ENCODE results near the gene UPK1B.
"Not testable (repeated sequence)": the region's sequence is repeated elsewhere in the genome, so short reads cannot be mapped to it uniquely, and the experiment has no call there.

The UPK1B gene

DNA sequence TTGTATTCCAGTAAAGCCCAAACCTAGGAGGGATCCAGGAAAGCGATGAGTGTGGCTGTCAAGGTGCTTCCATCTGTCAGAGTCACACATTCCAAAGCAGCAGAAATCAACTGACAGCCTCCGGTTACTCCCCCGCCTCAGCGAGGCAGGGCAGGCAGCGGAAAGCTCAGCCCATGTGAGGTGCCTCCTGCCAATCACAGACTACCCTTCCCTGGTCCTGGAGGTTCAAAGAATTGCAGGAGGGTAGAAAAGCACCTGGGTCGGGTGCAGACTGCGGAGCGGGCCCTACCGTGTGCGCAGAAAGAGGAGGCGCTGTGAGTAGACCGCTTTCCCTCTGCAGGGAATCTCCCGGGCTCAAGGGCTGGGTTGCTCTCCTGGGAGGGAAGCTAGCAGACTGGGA, at the start of gene UPK1B:
UPK1B (plus strand) TSS at position 274 of the 400 bp plus-strand sequence. CDS start 13,144 bp downstream, outside the sequence.
- no peak for DNase-seq

- no peak for DNase-seq
Observed at GRCh38 chr3:119125342-119125741, 48.1 kb upstream of the UPK1B start.

DNA sequence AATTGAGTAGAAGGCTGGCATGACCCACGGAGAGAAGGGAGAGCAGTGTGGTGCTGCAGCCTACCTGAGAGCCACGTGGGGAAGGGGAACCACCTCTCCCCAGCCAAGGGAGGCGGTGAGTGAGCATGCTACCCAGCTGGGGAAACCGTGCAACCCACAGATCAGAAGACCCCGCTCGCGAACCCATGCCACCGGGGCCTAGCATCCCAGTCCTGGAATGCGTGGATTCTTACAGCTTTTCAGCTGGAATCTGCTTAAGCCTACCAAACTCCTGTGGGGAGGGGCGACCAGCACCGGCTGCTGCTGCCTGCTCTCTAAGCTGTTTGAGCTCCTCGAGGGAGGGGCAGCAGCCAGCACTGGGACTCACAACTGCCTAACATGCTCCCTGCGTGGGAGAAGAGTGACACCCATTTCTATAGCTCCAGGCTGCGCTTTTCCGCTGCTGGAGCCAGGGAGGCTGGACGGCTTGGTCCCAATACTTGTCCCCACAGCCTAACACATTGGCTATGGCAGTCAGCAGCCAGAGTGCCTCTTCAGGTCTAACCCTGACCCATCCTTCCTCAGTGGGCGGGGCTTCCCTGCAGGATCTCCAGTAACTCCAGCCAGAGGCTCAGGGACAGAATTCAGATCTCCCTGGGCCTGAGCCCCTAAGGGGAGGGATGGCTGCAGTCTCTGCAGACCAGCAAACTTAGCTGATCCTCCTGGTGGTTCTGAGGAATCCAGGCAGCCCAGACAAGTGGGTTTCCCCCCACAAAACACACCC, 47.5 kb upstream of the UPK1B start:
- DNase-seq = no peak

DNA sequence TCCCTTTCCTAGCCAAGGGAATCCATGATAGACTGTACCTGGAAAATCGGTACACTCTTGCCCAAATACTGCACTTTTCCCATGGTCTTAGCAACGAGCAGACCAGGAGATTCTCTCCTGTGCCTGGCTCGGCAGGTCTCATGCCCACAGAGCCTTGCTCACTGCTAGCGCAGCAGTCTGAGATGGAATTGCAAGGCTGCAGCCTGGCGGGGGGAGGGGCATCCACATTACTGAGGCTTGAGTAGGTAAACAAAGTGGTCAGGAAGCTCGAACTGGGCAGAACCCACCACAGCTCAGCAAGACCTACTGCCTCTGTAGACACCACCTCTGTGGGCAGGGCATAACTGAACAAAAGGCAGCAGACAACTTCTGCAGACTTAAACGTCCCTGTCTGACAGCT, 43.1 kb upstream of the UPK1B start:
- DNase-seq = not testable (repeated sequence)

DNA sequence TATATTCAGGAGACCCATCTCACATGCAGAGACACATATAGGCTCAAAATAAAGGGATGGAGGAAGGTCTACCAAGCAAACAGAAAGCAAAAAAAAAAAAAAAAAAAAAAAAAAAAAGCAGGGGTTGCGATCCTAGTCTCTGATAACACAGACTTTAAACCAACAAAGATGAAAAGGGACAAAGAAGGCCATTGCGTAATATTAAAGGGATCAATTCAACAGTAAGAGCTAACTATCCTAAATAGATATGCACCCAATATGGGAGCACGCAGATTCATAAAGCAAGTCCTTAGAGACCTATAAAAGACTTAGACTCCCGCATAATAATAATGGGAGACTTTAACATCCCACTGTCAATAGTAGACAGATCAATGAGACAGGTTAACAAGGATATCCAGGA, 41.1 kb upstream of the UPK1B start:
- not testable (repeated sequence) for DNase-seq

- not testable (repeated sequence) for DNase-seq
Observed at GRCh38 chr3:119139360-119139759, 34.0 kb upstream of the UPK1B start.

DNA sequence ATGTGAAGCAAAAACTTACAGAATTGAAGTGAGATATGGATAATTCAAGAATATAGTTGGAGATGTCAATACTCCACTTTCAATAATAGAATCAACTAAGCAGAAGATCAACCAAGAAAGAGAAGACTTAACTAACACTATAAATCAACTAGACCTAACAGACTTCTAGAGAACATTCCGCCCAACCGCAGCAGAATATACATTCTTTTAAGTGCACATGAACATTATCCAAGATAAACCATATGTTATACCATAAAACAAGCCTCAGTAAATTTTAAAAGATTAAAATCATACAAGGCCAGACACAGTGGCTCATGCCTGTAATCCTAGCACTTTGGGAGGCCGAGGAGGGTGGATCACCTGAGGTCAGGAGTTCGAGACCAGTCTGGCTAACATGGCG, 32.9 kb upstream of the UPK1B start:
- DNase-seq = no peak

- no peak for DNase-seq
Observed at GRCh38 chr3:119145128-119145499, 28.3 kb upstream of the UPK1B start.

- DNase-seq = peak; percentile 84
Observed at GRCh38 chr3:119145500-119146167, 27.8 kb upstream of the UPK1B start, which contains the start of gene TEX55. TEX55 (plus strand) TSS chr3:119146165; CDS start chr3:119146190, 25 bp downstream.

DNA sequence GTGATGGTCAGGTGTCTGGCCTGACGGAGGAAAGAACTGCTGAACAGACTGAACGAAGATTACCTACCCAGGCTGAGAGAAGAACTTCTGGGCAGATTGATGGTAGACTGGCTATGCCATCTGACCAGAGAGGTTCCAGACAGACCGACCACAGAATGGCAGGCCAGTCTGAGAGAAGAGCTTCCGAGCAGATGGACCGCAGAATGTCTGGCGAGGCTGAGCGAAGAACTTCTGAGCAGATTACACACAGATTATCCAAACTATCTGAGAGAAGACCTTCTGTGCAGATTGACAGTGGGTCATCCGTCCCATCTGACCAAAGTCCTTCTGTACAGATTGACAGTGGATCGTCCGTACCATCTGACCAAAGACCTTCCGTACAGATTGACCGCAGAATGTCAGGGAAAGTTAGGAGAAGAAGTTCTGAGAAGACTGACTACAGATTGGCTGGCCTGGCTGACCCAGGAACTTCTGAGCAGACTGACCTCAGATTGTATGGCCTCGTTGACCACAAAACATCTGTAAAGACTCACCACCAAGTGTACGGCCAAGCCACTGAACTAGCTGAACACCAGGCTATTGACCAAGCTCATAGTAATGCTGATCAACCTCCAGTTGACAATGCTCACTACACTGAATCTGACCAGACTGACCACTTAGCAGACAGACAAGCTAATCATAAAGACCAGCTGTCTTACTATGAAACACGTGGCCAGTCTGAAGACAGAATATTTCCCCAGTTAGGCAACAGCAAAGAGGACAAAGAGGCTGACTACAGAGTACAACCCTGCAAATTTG, 26.6 kb upstream of the UPK1B start:
- no peak for DNase-seq

- DNase-seq = no peak
Observed at GRCh38 chr3:119147494-119147893, 25.9 kb upstream of the UPK1B start.

GRCh38 chr3:119148493-119149180, 24.8 kb upstream of the UPK1B start:
- DNase-seq = no peak

DNA sequence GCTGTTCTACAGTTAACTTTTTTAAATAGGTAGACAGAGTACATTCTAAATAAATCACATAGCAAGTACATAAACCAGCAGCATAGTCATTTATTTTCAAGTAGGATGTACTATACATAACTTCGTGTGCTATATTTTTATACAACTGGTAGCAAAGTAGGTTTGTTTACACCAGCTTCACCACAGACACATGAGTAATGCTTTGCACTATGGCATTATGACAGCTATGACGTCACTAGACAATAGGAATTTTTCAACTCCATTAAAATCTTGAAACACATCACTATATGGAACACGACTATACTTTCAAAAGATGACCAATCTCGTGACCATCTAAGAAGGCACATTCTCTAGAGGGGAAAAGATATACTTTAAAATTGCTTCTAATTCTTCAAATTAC, 23.9 kb upstream of the UPK1B start:
- no peak for DNase-seq

DNA sequence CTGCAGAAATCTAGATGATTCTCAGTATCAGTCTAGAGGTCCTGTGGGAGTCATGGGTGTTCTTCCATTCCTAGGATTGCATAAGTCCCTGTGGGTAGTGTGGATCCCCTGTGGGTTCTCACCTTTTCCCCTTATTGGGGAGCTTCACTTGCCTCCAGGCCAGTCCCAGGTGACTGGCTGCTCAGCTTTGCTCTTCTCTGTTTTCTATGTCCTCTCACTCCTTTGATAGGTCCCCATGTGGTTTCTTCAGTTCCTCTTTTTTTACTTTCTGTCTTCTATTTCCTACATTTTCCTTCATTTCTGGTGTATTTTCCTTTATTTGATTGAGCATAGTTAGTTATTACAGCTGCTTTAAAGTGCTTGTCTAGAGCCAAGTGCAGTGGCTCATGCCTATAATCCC, 16.5 kb upstream of the UPK1B start:
- no peak for DNase-seq

DNA sequence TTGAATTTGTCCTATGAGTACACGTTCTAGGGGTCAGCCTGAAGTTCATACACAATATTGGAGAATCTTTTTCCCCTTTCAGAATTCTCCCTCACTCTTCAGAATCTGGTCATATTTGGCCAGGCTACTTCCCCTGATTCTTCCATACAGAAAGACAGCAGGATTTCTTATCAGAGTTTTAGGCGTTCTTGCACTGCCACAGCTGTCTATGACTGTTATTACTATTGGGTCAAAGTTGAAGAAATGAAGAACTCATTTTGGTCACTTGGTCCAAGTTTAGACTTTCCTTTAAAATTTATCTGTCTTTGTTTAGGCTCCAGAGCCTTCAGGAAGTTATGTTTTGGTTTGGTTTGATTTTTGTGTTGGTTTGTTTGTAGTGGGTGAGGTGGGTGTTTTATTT, 15.4 kb upstream of the UPK1B start:
- no peak for DNase-seq

DNA sequence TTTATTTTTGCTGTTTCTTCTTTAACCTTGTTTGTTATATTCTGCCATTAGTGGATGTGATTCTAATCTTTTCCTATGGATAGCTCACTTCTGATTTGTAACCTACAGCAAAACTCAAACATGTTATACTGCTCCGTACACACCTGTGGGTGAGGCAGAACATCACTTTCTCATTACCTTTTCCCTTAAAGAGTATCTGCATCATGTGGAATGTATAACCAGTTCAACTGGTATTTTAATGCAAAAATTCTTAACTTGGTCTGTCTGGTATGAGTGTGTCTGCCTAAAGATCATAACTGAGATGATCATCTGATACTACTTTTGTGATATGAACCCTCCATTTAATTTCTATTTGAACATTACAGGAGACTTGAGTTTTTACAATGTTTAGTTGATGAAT, 13.0 kb upstream of the UPK1B start:
- no peak for DNase-seq

- DNase-seq = no peak
Observed at GRCh38 chr3:119160815-119161214, 12.6 kb upstream of the UPK1B start.

GRCh38 chr3:119161240-119161639, 12.2 kb upstream of the UPK1B start:
- DNase-seq = peak; percentile 24

DNA sequence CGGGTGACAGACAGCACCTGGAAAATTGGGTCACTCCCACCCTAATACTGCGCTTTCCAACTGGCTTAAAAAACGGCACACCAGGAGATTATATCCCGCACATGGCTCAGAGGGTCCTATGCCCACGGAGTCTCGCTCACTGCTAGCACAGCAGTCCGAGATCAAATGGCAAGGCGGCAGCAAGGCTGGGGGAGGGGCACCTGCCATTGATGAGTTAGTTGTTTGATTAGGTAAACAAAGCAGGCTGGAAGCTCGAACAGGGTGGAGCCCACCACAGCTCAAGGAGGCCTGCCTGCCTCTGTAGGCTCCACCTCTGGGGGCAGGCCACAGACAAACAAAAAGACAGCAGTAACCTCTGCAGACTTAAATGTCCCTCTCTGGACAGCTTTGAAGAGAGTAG, 8.7 kb upstream of the UPK1B start:
- not testable (repeated sequence) for DNase-seq

GRCh38 chr3:119170821-119171220, 2.6 kb upstream of the UPK1B start:
- no peak for DNase-seq

DNA sequence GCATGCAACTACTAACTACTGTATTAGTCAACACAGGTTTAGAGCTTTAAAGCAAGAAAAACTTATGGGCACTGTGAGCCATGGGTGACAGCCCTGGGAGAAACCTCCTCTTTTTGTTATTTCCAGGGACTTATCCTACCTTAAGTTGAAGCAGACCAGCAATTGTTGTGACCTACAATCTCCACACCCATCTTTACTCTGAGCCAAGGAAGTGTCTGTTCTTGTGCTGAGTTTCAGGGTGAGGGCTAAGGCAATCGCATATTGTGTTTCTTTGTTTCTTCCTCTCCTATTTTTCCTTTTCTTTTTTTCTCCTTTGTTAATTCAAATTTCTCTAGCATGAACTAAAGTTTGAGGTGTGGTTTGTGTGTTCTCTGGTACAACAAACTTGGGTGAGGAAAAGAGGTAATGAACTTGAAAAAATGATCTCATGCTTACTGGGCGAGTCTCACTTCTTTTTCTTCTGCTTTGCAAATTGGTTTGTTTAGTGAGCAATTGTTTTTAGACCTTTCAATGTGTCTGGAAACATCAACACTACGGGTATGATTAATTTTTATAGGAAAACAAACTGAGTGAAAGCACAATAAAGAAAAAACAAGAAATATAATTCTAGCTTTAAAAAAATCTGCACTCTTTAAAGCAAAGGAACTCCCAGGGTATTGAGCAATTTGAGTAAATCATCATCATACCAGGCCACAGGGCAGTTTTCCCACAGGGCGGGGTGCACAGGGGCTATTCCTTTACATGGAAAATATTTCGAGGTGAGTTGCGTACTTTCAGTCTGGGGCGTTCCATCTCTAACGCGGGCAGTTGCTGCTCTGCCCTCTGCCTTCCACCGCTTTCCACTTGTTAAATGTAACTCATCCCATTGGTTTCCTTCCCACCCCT, 2.7 kb downstream of the UPK1B start:
- no peak for DNase-seq

DNA sequence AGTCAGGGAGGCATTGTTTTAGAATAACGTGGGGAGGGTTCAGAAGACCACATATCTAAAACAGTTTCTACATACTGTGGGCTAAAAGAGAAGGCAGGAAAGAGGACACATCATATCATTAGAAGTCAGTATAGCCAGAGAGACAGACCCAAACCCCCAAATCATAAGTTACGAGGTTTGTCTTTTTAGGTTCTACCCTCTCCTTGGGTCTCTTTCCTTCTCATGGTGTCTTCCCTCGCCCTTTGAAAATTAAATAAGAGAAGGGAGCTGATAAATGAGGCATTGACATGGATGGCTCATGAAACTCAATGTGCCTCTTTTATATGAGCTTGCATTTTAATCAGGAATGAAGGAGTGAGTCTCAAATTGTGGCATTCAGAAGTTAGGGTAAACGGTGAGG, 3.4 kb downstream of the UPK1B start:
- DNase-seq = no peak
